Erythroblast (primary cell): ENCODE data around the gene DCDC2C.
"Not testable (repeated sequence)": the region's sequence is repeated elsewhere in the genome, so short reads cannot be mapped to it uniquely, and the experiment has no call there.

Source experiments
- DNase-seq, 2 experiments: peaks; one replicate each; lab custom pipeline; 2025; lab: John Stamatoyannopoulos, UW
- GATA1 ChIP-seq: IDR thresholded peaks from 2 replicates; pipeline ENCODE4 v1.6.1; 2011; ENCODE audit warnings: low read depth, mild to moderate bottlenecking, control low read depth, low read length, moderate library complexity
- POLR2A ChIP-seq: IDR thresholded peaks from 2 replicates; pipeline ENCODE4 v1.6.1; 2011; ENCODE audit warnings: mild to moderate bottlenecking, low read length

DCDC2C gene

DNA sequence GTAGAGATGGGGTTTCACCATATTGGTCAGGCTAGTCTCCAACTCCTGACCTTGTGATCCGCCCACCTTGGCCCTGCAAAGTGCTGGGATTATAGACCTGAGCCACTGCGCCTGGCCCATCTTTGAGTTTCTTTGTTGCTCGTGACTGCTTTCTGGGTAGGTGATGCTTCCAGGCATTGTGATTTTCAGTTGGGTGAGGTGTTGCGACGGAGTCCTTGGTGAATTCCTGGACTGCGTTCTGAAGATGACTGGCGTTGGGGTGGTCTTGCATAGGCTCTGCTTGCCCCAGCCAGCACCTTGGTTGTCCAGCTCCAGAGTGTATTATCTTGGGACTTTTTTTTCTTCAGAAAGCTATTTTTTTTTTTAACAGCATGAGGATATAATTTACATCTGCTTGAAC is 103.4 kb downstream of the DCDC2C start:
- no peak for DNase-seq
- no peak for TF ChIP-seq GATA1
- no peak for TF ChIP-seq POLR2A

DNA sequence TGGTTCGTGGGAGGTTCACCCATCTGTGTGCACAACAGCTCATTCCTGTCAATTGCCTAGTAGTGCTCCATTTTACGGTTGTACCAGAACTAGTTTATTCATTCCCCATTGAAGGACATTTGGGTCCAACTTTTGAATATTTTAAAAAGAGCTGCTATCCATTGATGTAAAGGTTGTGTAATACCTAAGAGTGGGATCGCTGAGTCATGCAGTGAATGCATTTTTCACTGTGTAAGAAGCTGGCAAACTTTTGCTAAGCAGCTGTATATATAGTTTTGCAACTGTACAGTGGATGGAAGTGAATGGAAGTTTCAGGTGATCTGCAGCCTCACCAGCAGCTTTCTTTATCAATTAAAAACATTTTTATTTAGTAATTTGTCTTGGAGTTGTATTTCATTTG is 104.5 kb downstream of the DCDC2C start:
- DNase-seq = peak in 1 of 2 experiments; percentile 61
- TF ChIP-seq POLR2A = no peak
- no peak for TF ChIP-seq GATA1

DNA sequence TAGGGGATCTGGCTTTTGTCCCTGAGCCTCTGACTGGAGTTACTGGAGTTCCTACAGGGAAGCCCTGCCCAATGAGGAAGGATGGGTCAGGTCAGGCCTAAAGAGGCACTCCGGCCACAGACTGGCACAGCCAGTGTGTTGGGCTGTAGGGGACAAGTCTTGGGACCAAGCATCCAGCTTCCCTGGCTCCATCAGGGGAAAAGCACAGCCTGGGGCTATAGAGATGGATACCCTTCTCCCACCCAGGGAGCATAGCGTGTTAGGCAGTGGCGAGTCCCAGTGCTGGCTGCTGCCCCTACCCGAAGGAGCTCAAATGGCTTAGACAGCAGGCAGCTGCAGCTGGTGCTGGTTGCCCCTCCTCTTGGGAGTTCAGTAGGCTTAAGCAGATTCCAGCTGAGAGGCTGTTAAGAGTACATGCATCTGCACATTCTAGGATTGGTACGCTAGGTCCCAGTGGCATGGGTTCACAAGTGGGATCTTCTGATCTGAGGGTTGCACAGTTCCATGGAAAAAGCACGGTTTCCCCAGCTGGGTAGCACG is 111.4 kb downstream of the DCDC2C start:
- TF ChIP-seq GATA1 = no peak
- no peak for TF ChIP-seq POLR2A
- no peak for DNase-seq

DNA sequence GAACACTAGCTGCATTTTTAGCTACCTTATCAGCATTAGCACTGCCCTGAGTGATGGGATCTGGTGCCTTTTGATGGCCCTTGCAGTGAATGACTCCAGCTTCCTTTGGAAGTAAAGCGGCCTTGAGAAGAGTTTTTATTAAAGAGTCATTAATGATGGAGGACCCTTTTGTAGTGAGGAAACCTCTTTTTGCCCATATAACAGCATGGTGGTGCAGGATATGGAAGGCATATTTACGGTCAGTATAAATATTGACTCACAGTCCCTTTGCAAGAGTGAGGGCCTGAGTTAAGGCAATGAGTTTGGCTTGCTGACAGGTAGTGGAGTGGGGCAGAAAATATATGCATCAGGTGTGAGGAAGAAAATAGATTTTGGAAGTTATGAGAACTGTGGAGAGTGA is 113.8 kb downstream of the DCDC2C start:
- DNase-seq = not testable (repeated sequence)

DNA sequence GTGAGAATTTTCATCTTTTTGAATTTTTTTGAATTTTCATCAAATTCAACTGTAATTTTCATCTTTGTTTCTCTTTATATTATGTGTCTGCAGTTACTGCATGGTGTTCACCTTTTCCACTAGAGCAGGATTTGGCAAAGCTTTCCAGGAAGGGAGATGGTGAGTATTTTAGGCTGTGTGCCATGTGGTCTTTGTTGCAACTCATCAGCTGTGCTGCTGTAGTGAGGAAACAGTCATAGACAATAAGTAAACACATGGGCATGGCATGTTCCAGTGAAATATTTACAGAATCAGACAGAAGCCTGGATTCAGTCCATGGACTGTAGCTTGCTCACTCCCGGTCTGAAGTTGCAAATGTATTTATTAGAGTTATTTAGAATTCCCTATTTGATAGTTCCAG is 120.4 kb downstream of the DCDC2C start:
- no peak for DNase-seq
- TF ChIP-seq GATA1 (no peak), POLR2A (no peak)

DNA sequence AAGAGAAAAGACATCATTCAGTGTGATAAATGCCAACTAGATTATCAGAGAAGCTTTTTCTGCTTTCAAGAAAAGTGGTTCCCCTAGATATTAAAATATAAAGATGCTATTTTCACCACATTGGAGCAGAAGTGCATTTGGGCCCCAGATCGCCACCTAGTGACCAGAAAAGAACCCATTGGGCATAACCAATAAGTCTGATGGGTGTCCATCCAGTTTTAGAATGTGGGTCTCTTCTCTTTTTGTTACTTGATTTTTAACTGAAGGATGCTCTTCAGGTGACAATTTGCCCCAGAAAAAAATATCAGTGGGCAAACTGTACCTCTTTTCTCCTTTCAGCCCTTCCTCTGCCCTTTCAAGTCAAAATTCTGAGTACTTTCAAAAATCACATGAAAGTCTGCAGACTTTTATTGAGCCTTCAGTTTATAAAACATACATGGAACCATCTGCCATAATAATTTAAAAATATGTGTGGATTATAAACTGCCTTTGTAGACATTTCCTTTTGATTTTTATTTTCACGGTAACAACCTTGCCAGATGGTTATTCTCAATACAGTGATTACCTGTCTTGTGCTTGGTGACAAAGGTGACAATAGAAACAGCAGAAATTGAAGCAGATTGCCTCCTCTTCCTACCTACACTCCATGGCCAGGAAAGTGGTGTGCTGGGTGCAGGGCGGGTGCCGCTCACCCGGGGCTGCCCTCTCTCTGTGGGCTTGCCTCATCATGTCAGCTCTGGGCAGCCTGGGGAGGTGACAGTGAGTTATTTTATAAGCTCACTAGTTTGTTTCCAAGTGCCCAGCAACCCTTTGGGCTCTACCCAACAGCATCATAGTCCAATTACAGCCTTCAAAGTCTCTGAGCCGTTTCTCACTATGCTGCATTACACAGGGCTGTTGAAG is 124.5 kb downstream of the DCDC2C start:
- peak; percentile 7 to 37 for DNase-seq
- TF ChIP-seq GATA1 (no peak), POLR2A (no peak)

DNA sequence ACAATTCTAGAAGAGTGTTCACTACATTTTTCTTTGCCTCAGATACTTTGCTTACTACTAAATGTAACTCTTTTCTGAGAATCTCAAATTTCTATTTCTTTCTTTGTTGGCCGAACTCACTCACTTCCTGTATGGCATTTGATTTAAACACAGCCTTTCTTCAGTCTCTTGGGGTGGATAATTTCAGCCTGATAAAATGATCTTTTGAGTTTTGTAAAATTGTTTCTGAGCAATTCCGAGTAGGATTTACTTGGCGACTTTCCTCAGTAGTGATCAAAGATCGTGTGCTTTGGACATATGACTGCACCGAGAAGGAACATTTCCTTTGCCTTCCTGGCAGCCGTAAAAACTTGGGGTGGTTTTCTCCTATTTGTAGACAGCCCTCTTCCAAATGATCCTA is 127.4 kb downstream of the DCDC2C start:
- DNase-seq = no peak
- TF ChIP-seq GATA1 (no peak), POLR2A (no peak)

DNA sequence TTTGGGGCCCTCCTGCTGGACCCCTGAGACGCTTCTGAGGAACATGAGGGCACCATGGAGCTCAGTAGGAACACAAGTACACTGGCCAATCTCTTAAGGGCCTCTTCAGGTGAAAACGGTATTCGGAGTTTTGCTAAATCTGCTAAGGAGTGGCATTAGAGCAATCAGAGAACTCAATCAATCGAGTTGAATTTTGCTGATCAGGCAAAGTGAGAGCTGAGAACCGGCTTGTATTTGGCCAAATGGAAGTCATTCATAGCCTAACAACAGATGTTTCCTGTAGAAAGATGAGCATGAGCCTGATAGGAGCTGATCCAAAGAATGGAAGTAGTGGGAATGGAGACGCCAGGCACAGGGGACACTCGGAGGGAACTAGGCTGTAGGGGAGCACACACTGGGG is 133.7 kb downstream of the DCDC2C start:
- TF ChIP-seq GATA1 (no peak), POLR2A (no peak)
- DNase-seq = no peak

DNA sequence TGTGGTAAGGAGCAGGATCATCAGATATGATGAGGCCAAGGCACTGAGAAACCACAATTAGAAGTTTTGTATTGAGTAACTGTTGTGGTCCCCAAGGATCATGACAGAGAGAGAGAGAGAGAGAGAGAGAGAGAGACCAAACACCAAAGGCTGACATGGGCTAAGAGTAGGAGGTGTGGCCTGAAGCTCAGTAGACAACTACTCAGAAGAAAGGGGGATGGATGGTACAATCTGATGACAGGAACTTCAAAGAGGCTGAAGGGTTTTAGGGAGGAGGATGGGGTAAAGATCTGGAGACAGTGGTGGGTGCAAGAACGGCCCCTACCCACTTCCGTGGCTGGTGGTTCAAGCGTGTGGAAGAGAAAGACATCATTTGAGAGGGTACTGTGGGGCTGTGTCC is 135.0 kb downstream of the DCDC2C start:
- no peak for DNase-seq
- TF ChIP-seq GATA1 (no peak), POLR2A (no peak)

DNA sequence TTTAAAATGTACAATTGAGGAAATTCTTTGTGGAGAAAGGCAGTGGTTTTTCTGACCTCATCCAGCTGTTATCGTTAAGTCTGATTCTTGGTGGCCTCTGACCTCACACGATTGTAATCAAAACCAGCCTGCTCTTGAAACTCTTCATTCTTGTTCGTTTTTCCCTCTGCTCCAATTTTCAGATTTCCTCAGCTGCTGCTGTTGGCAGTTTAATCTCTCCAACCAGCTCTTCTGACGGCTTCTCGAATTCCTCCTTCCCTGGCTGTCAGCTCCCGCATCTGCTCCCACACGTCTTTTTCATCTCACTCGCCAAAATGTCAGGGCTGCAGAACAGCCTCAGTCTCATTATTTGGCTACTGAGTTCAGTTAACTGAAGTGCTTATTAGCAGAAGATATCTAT is 136.1 kb downstream of the DCDC2C start:
- TF ChIP-seq POLR2A (no peak), GATA1 (no peak)
- DNase-seq = no peak

DNA sequence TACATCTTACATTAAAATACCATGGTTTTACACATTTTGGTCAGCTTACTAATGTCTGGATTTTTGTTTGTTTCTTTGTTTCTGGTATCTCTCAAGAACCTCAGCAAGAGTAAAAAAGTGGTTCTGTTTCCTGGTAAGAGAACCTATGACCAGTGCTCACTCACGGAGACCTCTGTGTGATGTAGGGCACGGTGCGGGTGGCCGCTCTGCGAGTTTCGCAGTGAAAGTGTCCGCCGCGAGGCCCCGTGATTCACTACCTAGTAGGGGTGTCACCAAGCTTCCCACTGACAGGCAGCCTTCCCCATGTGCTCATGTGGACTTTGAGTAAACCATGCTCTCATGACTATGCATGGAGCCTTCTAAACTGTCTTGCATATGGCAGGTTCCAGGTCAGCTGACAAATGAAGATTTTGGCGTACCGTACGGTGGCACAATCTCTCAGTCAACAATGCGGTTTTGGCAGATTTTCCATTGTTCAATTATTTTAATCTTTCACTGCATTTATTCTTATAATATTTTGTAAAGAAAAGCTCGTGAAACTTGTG is 137.3 kb downstream of the DCDC2C start:
- DNase-seq = no peak
- TF ChIP-seq POLR2A = no peak
- TF ChIP-seq GATA1 = no peak

DNA sequence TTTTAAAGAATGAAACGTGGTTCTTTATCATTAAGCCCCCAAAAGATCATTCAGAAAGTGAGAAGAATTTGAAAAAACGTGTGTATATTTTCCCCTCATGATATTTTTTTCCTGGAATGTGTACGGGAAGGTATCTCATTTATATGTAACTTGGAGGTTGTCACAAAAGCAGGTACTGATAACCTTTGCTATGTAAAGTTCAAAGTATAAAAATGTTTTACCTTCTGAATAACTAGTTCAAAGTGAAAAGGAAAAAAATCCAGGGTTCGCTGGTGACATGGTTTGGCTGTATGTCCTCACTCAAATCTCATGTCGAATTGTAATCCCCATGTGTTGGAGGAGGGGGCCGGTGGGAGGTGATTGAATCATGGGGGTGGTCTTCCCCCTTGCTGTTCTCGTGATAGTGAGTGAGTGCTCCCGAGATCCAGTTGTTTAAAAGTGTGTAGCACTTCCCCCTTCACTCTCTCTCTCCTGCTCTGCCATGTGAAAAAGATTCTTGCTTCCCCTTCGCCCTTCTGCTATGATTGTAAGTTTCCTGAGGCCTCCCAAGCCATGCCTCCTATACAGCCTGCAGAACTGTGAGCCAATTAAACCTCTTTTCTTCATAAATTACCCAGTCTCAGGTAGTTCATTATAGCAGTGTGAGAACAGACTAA is 144.2 kb downstream of the DCDC2C start:
- DNase-seq = no peak
- TF ChIP-seq GATA1 (no peak), POLR2A (no peak)

DNA sequence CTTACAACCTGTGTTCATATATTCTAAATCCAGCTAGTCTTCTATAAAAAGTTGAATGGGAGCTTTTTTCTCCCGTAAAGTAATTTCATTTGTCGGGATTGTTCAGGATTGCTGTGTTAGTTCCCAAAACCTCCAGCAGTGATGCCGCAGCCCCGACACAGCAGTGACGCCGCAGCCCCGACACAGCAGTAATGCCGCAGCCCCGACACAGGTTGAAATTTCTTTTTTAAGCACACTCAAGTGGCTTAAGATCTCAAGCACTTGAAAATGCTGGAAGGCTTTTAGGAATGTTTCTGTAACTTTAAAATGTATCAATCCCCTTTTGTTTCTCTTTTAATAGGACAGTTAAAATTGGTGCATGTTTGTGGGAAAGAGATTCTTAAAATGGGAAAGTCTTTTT is 145.4 kb downstream of the DCDC2C start:
- no peak for TF ChIP-seq GATA1
- DNase-seq = no peak

DNA sequence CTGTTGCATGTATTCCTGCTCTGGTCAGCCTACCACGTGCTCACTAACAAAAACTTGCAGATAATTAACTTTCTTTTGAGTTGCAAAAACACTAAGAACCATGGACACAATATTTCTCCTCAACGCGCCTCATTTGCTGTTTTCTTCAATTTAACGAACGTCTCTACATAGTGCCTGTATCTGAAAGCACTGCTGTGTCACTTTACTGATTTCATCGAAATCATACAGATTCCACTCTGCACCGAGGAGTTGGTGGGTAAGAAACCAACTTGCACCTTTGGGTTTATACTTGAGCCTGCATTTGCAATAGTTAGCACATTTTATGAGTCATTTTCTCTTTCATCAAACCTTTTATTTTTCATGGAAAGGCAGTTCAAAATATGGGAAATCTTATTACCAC is 145.8 kb downstream of the DCDC2C start:
- no peak for DNase-seq
- no peak for TF ChIP-seq POLR2A
- TF ChIP-seq GATA1 = no peak
